AG09309 (cell line): ENCODE results near the gene C13orf46.

Source experiments
- DNase-seq: peaks from one replicate; pipeline ENCODE4 v3.0.0-alpha.2; 2010; ENCODE audit warnings: low read depth
- H3K4me3 ChIP-seq: 2 replicates; pipeline ENCODE4 v1.5.1; 2011; ENCODE audit warnings: mild to moderate bottlenecking, low read depth, low read length, moderate library complexity; ENCODE audit not compliant: control insufficient read depth
- CTCF ChIP-seq: IDR thresholded peaks from 2 replicates; pipeline ENCODE4 v1.5.1; 2011; ENCODE audit warnings: mild to moderate bottlenecking, low read depth, low read length, inconsistent platforms; ENCODE audit not compliant: insufficient read depth, control insufficient read depth; ENCODE audit errors: missing control alignments

The C13orf46 gene

DNA sequence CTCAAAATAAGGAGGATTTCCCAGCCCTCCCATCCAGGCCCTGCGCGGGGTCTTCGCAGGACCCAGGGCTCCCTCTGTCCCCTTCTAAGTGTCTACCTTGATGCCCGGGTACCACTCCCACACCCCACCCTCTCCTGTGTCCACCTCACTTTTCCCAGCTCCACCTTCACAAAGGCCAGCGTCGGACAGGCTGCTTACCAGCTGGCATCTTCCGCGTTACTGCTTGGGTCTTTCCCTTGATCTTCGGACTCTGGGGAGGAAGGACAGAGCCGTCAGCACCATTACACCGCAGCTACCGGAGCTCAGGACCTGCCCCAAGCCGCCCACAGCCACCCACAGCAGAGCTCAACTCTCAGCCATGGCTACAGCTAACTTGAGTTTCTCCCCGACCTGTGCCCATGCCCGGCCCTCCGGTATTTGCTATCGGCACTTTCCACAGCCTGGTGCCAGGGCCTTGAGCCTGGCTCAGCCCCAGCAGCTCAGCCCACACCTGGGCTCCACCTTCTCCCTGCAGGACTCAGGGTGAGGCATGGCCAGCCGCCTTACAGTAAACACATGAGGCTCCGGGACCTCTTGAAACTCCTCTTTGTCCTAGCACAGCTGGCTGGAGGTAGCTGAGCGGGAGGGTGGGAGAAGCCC, 3.8 kb downstream of the C13orf46 start:
- TF ChIP-seq CTCF = no peak
- DNase-seq = no peak
- H3K4me3 ChIP-seq = no peak overlapping the region

- DNase-seq = no peak
- TF ChIP-seq CTCF = no peak
- H3K4me3 ChIP-seq = no peak overlapping the region
Observed at GRCh38 chr13:113969311-113969972, 4.4 kb downstream of the C13orf46 start.

DNA sequence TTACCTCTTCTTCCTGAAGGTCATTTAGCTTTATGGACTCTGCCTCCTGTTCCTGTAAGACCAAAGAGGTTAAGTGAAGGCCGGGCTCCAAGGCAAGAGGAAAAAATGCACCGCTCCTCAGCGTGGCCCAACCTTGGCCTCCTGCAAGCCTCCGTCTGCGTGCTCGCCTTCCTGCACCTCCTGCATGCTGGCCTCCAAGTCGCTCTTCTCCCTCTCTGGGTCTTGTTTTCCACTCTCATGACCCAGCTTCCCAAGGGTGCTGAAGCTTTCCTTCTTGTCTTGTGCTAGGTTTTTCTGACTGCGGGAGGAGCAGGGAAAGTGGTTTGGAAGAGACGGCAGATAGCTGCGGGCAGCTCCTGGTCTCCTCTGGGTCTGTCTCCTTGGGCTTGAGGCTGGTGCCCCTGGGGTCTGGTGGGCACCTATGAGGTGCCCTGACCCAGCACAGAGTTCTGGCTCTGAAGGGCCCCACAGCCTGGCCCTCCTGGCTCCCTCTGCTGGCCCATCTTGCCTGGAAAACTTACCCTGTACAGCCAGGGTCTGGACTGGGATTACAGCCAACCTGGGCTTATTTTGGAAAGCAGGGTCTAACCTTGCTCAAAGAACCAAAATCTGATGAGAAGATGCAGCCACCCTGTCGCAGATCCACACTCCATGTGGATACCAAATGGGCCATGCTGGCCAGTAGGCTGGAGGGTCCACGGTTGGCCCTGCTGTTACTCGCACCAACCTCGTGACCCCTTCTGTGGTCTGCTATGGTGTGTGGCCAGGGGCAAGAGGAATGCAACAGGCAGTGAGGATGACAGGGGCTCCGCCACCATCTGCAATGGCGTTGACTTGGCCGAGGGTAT, 5.2 kb downstream of the C13orf46 start:
- DNase-seq = no peak
- H3K4me3 ChIP-seq = no peak overlapping the region
- TF ChIP-seq CTCF = no peak

DNA sequence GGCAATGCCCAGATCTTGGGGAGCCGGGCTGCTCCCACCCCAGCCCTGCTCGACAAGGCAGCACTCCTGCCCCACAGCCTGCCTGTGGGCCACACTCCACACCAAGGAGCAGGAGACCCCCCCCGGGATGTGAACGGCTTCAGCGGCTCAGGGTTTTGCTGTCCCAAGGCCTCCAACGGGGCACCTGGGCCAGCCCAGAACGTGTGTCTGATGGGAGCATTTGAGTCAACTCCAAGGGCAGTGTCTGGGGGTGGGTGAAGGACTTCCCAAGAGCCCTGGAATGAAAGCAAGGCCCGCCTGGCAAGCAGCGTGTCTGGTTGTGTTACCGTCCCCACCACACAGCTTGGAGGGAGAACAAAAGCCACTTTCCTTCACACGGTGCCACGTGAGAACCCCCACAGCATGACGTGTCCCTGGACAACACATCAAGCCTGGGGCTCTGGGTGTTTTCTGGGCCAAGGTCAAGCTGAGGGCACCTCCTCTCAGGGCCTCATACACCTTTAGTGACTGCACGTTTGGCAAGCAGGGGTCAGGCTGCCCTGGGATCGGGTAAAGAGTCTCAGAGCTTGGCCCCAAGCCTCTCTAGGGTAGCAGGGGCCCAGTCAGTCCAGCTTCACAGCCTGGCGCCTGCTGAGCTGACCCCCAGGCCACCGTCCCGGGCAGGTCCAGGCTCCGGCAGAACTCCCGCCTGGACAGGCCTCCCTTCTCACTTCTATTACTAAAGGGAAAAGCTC, 6.0 kb downstream of the C13orf46 start:
- no peak for DNase-seq
- no peak overlapping the region for H3K4me3 ChIP-seq
- TF ChIP-seq CTCF = no peak

- DNase-seq = no peak
- TF ChIP-seq CTCF = no peak
- no peak overlapping the region for H3K4me3 ChIP-seq
Observed at GRCh38 chr13:113967206-113967720, 6.6 kb downstream of the C13orf46 start.
